Tibial artery (tissue), 4 donors: ENCODE results near the gene TEX9.

Source experiments
- DNase-seq, 2 donors: peaks; one replicate each; pipeline ENCODE4 v3.0.0-alpha.2; 2019
- H3K27ac ChIP-seq, 2 donors: fragments of 200-600 bp; sonication (generic) in 1 of 2; 1 replicate in 1 of 2; 2 replicates in 1 of 2; pipeline ENCODE4 v1.5.1; 2018 to 2019; ENCODE audit warnings: mild to moderate bottlenecking in 1 of 2
- H3K27me3 ChIP-seq, 2 donors: fragments of 200-600 bp; sonication (generic) in 1 of 2; one replicate each; pipeline versions ENCODE4 v1.5.1 to v1.6.0; 2016 to 2019
- H3K36me3 ChIP-seq, 3 donors: fragments of 200-600 bp; sonication (generic) in 2 of 3; one replicate each; pipeline ENCODE4 v1.5.1; 2016 to 2019; ENCODE audit warnings: mild to moderate bottlenecking in 2 of 3
- H3K4me1 ChIP-seq, 4 donors: fragments of 200-600 bp; sonication (generic) in 2 of 4; 1 replicate in 3 of 4; 2 replicates in 1 of 4; pipeline ENCODE4 v1.5.1; 2016 to 2019
- H3K4me3 ChIP-seq, 2 donors: fragments of 200-600 bp; sonication (generic) in 1 of 2; 1 replicate in 1 of 2; 2 replicates in 1 of 2; pipeline ENCODE4 v1.5.1; 2018 to 2019; ENCODE audit warnings: mild to moderate bottlenecking in 2 of 2
- H3K9me3 ChIP-seq, 3 donors: fragments of 200-600 bp; sonication (generic) in 1 of 3; one replicate each; pipeline ENCODE4 v1.5.1; 2016 to 2019
- CTCF ChIP-seq, 2 experiments: fragments of 200-600 bp in 1 of 2; fragments of 450-650 bp in 1 of 2; IDR thresholded peaks; one replicate each; pipeline ENCODE4 v1.5.1; 2017 to 2019; ENCODE audit warnings: antibody characterized with exemption in 2 of 2, mild to moderate bottlenecking in 1 of 2, moderate library complexity in 1 of 2
- intact Hi-C: fragments of 100-400 bp; cut with DNase I; formaldehyde crosslinking; loops from one replicate; pipeline ENCODE4 v1.15.0; 2023; ENCODE audit warnings: low total_unique reads

Gene TEX9

GRCh38 chr15:56460071-56460470 lies 94.8 kb downstream of the TEX9 start:
- Histone ChIP-seq H3K9me3 (no peaks in the 10 kb centered on the region), H3K36me3 (no peaks in the 10 kb centered on the region), H3K4me1 (peaks cover 0 to 8% (median 4%) of the 10 kb centered on the region in 4 donors), H3K4me3 (no peak overlapping the region), H3K27ac (no peak overlapping the region), H3K27me3 (no peaks in the 10 kb centered on the region)
- DNase-seq = no peak
- intact Hi-C loops = no loop called here
- TF ChIP-seq CTCF (IDR thresholded peaks at IDR 0.05) = no peak

GRCh38 chr15:56460947-56461346 lies 95.7 kb downstream of the TEX9 start:
- Histone ChIP-seq H3K4me1 (peaks cover 0 to 15% (median 9%) of the 10 kb centered on the region in 4 donors), H3K27ac (no peak overlapping the region), H3K9me3 (no peaks in the 10 kb centered on the region), H3K27me3 (no peaks in the 10 kb centered on the region), H3K36me3 (no peaks in the 10 kb centered on the region), H3K4me3 (no peak overlapping the region)
- intact Hi-C loops = no loop called here
- TF ChIP-seq CTCF (IDR thresholded peaks at IDR 0.05) = no peak
- DNase-seq = no peak

GRCh38 chr15:56464893-56465520 lies 99.8 kb downstream of the TEX9 start, which contains the start of gene MNS1:
Gene MNS1, minus strand, starts transcription at chr15:56465137. Its CDS starts 165 bp downstream, at chr15:56464972.
- H3K4me1 ChIP-seq = peaks cover 0 to 15% (median 9%) of the 10 kb centered on the region in 4 donors
- TF ChIP-seq CTCF (IDR thresholded peaks at IDR 0.05) = no peak
- peak within 1 kb of the TSS; percentile 21 to 31 for H3K27ac ChIP-seq
- H3K4me3 ChIP-seq = peak within 1 kb of the TSS; percentile 61 to 79
- no peaks in the 10 kb centered on the region for H3K36me3 ChIP-seq
- H3K27me3 ChIP-seq = no peaks in the 10 kb centered on the region
- H3K9me3 ChIP-seq = no peaks in the 10 kb centered on the region
- DNase-seq = peak; percentile 91 to 92
- intact Hi-C loops = no loop called here

GRCh38 chr15:56467616-56468015 lies 102.4 kb downstream of the TEX9 start:
- no peaks in the 10 kb centered on the region for H3K27me3 ChIP-seq
- H3K27ac ChIP-seq = no peak overlapping the region
- DNase-seq = no peak
- H3K4me3 ChIP-seq = no peak overlapping the region
- H3K36me3 ChIP-seq = no peaks in the 10 kb centered on the region
- no peak for TF ChIP-seq CTCF (IDR thresholded peaks at IDR 0.05)
- peaks cover 0 to 15% (median 9%) of the 10 kb centered on the region in 4 donors for H3K4me1 ChIP-seq
- intact Hi-C loops = no loop called here
- H3K9me3 ChIP-seq = no peaks in the 10 kb centered on the region

GRCh38 chr15:56468401-56468800 lies 103.2 kb downstream of the TEX9 start:
- no peaks in the 10 kb centered on the region for H3K9me3 ChIP-seq
- no peak overlapping the region for H3K27ac ChIP-seq
- no peak for DNase-seq
- H3K36me3 ChIP-seq = no peaks in the 10 kb centered on the region
- H3K4me3 ChIP-seq = no peak overlapping the region
- no peak for TF ChIP-seq CTCF (IDR thresholded peaks at IDR 0.05)
- no peaks in the 10 kb centered on the region for H3K27me3 ChIP-seq
- peaks cover 0 to 15% (median 9%) of the 10 kb centered on the region in 4 donors for H3K4me1 ChIP-seq
- intact Hi-C loops = no loop called here
